Measurements from ENCODE around the gene LHX1. TPM values are rescaled to one million over a fixed set of nuclear protein-coding genes. Genes with fewer than 3 reads are reported as not detected.

Gene LHX1
- total RNA-seq, 1 donor from 2014 or later: 1.1 TPM

DNA sequence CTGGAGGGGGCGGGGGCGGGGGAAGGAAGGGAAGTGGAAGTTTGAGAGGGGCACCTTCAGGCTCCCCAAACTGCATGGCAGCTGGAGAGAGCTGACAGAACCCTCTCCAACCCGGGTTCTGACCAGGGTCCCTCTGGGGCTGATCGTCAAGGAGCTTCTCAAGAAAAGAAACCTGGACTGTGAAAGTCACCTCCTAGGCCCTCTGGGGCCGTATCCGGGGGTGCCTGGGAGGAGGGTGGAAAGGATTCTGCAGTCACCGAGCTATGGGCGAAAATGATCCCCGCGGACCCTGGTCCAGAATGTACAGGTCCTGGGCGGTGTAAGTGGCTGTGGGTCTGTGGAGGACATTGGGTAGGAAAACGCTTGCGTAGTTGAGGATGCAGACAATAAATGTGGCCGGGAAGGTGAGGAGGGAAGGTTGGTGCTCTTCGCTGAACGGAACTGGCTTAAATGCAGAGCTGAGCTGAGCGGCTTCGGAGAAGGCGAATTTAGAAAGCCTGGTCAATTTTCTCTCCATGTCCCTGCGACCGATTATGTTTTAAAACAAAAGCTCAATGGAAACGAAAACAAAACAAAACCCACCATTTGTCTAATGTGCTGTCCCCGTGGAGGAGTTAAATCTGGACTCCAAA is 3.6 kb upstream of the LHX1 start:
- H3K4me1 Mint-ChIP-seq: peaks cover 47% of the 10 kb centered on the region
- DNase-seq (ENCODE audit: low read depth, low spot score): no peak
- peaks cover 100% of the 10 kb centered on the region for H3K27me3 Mint-ChIP-seq (ENCODE audit: low read depth)
- TF ChIP-seq, protein P1, sequence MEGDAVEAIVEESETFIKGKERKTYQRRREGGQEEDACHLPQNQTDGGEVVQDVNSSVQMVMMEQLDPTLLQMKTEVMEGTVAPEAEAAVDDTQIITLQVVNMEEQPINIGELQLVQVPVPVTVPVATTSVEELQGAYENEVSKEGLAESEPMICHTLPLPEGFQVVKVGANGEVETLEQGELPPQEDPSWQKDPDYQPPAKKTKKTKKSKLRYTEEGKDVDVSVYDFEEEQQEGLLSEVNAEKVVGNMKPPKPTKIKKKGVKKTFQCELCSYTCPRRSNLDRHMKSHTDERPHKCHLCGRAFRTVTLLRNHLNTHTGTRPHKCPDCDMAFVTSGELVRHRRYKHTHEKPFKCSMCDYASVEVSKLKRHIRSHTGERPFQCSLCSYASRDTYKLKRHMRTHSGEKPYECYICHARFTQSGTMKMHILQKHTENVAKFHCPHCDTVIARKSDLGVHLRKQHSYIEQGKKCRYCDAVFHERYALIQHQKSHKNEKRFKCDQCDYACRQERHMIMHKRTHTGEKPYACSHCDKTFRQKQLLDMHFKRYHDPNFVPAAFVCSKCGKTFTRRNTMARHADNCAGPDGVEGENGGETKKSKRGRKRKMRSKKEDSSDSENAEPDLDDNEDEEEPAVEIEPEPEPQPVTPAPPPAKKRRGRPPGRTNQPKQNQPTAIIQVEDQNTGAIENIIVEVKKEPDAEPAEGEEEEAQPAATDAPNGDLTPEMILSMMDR (conservative IDR thresholded peaks at IDR 0.05): no peak
- peak overlapping the region; percentile 74 for H3K4me3 Mint-ChIP-seq
- H3K36me3 Mint-ChIP-seq (ENCODE audit: low read depth): no peaks in the 10 kb centered on the region
- H3K27ac Mint-ChIP-seq (ENCODE audit: unreplicated experiment): no peak overlapping the region
- H3K9me3 Mint-ChIP-seq: no peaks in the 10 kb centered on the region

DNA sequence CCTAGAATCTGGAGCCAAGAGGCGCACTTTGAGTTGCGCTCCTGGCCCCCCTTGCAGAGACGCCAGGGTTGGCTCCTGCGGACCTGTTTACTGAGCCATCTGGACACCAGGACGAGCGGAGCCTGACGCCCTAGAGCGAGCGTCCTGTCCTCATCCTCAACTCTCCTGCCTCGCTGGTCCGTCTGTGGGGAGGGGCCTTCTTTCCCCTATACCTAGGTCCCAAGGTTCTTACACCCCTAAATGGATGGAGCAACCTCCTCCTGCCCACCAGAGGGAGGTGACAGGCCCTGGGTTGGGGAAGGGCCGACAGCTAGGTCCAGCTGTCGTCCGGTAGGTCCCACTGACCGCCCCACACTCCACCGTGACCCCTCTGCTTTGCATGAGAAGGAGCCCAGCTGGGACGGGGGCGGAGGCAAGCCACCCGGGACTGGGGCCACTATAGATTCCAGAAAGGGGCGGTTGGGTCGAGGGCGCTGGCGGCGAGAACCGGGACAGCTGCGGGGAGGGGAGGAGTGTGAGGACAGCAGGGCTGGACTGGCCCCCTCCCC is 3.1 kb upstream of the LHX1 start:
- H3K9me3 Mint-ChIP-seq: no peaks in the 10 kb centered on the region
- peaks cover 51% of the 10 kb centered on the region for H3K4me1 Mint-ChIP-seq
- no peak overlapping the region for H3K27ac Mint-ChIP-seq (ENCODE audit: unreplicated experiment)
- H3K27me3 Mint-ChIP-seq (ENCODE audit: low read depth): peaks cover 100% of the 10 kb centered on the region
- H3K36me3 Mint-ChIP-seq (ENCODE audit: low read depth): no peaks in the 10 kb centered on the region
- peak overlapping the region; percentile 74 for H3K4me3 Mint-ChIP-seq
- DNase-seq (ENCODE audit: low read depth, low spot score): no peak
- TF ChIP-seq, protein P1 (conservative IDR thresholded peaks at IDR 0.05): no peak

DNA sequence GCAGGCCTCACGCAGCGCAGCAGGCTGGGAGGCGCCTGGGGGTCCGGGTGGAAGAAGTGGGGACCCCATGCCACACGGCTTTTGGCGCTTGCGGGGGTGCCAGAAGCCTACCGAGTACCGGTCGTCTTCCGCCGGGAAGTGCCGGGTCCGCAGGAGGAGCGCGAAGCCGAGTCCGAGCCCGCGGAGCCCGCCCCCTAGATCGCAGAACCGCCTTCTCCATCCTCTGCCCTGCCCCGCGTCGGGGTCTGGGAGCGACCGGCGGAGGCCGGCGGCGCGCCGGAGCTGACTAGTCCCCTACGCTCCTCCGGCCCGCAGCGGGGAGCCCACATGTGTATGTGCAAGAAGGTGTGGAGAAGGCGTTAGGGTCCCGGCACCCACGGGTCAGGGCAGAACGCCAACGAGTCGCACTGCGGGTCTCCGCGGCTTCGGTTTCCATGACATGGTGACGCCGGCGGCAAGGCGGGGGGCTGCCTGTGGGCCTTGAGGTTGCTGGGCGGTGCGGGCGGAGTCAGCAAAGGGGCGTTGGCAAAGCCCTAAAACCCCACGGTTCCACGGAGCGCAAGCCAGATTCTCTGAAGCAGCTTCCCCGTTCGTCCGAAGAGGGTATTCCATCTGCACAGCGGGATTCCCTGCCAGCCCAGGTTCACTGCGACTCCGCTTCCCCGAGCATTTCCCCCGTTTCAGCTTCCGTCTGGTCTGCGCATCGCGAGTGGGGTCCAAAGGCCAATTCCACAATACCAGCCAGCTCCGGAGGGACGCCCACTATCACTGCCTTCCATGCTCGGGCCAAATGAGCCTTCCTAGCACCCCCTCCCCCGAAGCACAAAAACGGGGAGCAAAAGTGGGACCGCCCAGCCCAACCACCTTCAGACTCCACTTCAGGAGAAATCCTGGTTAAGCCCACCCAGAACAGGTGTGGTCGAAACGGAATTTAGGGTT is 2.3 kb upstream of the LHX1 start:
- no peaks in the 10 kb centered on the region for H3K9me3 Mint-ChIP-seq
- peaks cover 51% of the 10 kb centered on the region for H3K4me1 Mint-ChIP-seq
- H3K4me3 Mint-ChIP-seq: peak overlapping the region; percentile 77
- no peak overlapping the region for H3K27ac Mint-ChIP-seq (ENCODE audit: unreplicated experiment)
- peaks cover 100% of the 10 kb centered on the region for H3K27me3 Mint-ChIP-seq (ENCODE audit: low read depth)
- TF ChIP-seq, protein P1 (conservative IDR thresholded peaks at IDR 0.05): no peak
- H3K36me3 Mint-ChIP-seq (ENCODE audit: low read depth): no peaks in the 10 kb centered on the region
- peak; percentile 38 for DNase-seq (ENCODE audit: low read depth, low spot score)

DNA sequence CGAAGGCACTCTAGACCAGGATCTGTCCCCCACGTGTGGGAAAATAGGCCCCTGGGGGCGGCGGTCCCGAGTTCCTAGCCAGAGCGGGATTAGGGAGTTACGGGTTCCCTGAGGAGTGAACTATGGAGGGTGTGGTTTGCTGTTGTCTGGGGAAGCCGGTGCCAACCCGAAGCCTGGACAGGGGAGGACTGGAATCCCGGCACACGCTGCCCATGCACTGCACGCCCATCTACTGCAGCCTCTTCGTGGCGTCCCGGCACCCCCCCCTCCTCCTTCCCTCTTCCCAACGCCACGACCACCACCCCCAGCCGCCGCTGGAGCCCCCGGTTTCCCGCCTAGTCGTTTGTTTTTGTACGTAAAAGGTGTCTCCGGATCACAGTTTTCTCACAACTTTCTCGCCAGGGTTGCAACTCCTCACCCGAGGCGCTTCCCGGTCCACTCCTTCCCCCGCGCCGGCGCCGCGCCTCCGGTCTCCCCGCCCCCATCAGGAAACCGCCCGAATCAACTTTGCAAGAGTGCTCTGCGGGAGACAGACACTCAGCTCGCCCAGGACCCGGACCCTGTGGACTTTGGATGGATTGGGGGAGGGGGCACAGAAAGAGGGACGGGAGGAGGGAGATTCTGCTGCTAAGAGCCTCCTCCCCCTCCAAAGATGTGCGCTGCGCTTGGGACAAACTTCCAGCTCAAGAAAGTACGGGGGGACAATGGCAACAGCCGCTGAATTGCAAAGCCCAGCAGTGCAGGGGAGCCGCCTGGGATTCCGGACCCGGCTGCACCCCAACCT is 1.4 kb upstream of the LHX1 start:
- peaks cover 100% of the 10 kb centered on the region for H3K27me3 Mint-ChIP-seq (ENCODE audit: low read depth)
- H3K36me3 Mint-ChIP-seq (ENCODE audit: low read depth): no peaks in the 10 kb centered on the region
- TF ChIP-seq, protein P1 (conservative IDR thresholded peaks at IDR 0.05): no peak
- H3K4me3 Mint-ChIP-seq: peak overlapping the region; percentile 77
- H3K27ac Mint-ChIP-seq (ENCODE audit: unreplicated experiment): no peak overlapping the region
- no peaks in the 10 kb centered on the region for H3K9me3 Mint-ChIP-seq
- peaks cover 51% of the 10 kb centered on the region for H3K4me1 Mint-ChIP-seq
- DNase-seq (ENCODE audit: low read depth, low spot score): no peak

DNA sequence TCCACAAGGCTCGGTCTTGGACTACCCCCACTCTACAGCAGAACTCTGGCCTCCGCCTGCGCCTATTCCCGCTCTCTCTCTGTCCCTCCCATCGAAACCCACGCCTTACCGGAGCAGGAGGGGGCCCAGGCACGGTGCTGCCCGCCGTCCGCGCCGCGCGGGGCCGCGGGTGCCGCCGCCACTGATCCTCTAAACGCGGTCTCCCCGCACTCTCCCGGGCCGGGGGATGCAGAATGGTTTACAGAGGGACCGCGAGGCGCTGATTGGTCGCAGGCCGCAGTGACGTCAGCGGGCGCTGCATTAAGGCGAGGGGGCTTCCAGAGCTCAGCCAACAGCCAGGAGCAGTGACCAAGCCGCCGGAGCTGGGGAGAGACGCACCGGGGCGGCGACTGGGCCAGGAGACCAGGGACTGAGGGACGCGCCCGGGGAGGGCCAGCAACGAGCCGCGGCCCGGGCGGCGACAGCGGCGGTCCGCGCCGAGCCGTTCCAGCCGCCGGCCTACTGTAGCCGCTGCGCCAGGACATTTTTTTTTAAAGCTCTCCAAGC is 747 bp upstream of the LHX1 start:
- Mint-ChIP-seq H3K9me3 (no peaks in the 10 kb centered on the region), H3K27me3 (ENCODE audit: low read depth) (peaks cover 100% of the 10 kb centered on the region), H3K36me3 (ENCODE audit: low read depth) (peaks cover 2% of the 10 kb centered on the region), H3K4me1 (peaks cover 54% of the 10 kb centered on the region), H3K27ac (ENCODE audit: unreplicated experiment) (no peak overlapping the region), H3K4me3 (peak overlapping the region; percentile 82)
- TF ChIP-seq, protein P1 (conservative IDR thresholded peaks at IDR 0.05): no peak
- peak; percentile 55 for DNase-seq (ENCODE audit: low read depth, low spot score)

Measured in neural crest cell (in vitro differentiated cells).